Raji (cell line): ENCODE measurements around the gene GAB3.

ENCODE experiments used
- POLR2A ChIP-seq: IDR thresholded peaks from 2 replicates; pipeline ENCODE4 v1.6.1; 2011; ENCODE audit warnings: low read depth, low read length, control low read depth; ENCODE audit not compliant: insufficient read depth

The GAB3 gene

GRCh38 chrX:154712781-154713740, 37.8 kb downstream of the GAB3 start:
- no peak for TF ChIP-seq POLR2A

GRCh38 chrX:154711264-154711663, 39.6 kb downstream of the GAB3 start:
- TF ChIP-seq POLR2A = no peak

- no peak for TF ChIP-seq POLR2A
Measured at GRCh38 chrX:154710309-154710708, 40.6 kb downstream of the GAB3 start.

GRCh38 chrX:154698630-154699248, 52.1 kb downstream of the GAB3 start:
- no peak for TF ChIP-seq POLR2A

GRCh38 chrX:154696676-154697045, 54.2 kb downstream of the GAB3 start:
- no peak for TF ChIP-seq POLR2A

- no peak for TF ChIP-seq POLR2A
Measured at GRCh38 chrX:154695911-154696675, 54.8 kb downstream of the GAB3 start.

- no peak for TF ChIP-seq POLR2A
Measured at GRCh38 chrX:154693394-154693793, 57.5 kb downstream of the GAB3 start.

- no peak for TF ChIP-seq POLR2A
Measured at GRCh38 chrX:154661899-154662298, 89.0 kb downstream of the GAB3 start.

- TF ChIP-seq POLR2A = no peak
Measured at GRCh38 chrX:154661170-154661569, 89.7 kb downstream of the GAB3 start.

GRCh38 chrX:154660541-154660940, 90.3 kb downstream of the GAB3 start:
- TF ChIP-seq POLR2A = no peak

GRCh38 chrX:154658957-154659356, 91.9 kb downstream of the GAB3 start:
- TF ChIP-seq POLR2A = no peak

- TF ChIP-seq POLR2A = no peak
Measured at GRCh38 chrX:154658187-154658586, 92.7 kb downstream of the GAB3 start.

GRCh38 chrX:154657226-154657805, 93.6 kb downstream of the GAB3 start:
- no peak for TF ChIP-seq POLR2A

- no peak for TF ChIP-seq POLR2A
Measured at GRCh38 chrX:154655786-154656185, 95.1 kb downstream of the GAB3 start.

- no peak for TF ChIP-seq POLR2A
Measured at GRCh38 chrX:154655346-154655745, 95.5 kb downstream of the GAB3 start.
